NCI-H526 (cell line): Measurements from ENCODE around the gene SERPINH1.

ENCODE experiments used
- DNase-seq, 2 experiments: peaks; one replicate each; lab custom pipeline; 2025; lab: John Stamatoyannopoulos, UW

The SERPINH1 gene

DNA sequence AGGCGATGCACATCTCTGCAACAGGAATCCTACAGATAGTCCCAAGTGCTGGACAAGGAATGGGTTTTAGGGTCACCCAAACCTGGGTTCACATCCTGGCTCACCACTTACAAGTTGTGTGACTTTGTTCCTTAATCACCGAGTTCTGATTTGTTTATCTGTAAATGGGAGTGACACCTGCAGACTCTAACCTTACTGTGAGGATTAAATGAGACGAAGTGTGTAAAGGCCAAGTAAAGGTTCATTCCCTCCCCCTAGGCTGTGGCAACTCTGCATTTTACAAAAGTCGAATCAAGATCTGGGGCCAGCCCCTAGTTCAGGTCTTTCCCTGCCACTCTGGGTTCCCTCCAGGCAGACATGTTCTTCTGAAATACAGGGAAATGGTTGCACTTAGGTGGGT lies 34.9 kb downstream of the SERPINH1 start:
- DNase-seq, result no peak

DNA sequence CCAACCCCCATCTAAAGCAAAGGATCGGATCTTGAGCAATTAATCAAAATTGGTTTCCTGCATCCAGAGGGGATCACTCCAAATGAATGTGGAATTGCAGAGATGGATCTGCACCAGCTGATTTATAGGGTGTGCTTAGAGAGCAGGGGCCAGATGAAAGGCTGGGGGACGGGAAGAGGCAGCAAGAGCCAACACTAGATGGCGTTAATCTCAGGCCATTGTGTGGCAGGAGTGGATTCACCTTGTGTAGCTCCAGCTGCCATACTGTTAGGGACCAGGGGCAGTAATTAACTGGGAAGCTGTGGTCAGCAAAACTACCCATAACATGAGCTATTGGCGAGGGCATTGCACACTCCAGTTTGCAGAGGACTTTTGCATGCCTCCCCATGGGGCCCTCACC lies 35.6 kb downstream of the SERPINH1 start:
- DNase-seq, result peak; percentile 30 to 73

DNA sequence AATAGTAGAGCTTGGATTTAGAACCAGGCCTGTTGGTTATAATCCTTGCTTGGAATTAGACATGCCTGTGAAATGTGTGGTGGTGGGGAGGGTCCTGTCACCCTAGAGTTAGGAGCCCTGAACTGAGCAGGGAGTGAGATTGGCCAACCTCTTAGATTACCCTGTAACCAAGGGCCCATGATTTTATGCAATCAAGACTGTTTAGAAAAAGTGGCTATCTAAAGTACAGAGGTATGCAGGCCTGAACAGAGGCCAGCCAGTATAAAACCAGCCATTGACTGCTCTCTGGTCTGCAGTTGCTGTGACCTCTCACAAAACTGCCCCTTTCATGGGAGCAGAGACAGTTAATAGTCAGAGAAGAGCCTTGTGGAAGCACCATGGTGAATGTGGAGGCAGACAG lies 36.2 kb downstream of the SERPINH1 start:
- DNase-seq, result no peak

DNA sequence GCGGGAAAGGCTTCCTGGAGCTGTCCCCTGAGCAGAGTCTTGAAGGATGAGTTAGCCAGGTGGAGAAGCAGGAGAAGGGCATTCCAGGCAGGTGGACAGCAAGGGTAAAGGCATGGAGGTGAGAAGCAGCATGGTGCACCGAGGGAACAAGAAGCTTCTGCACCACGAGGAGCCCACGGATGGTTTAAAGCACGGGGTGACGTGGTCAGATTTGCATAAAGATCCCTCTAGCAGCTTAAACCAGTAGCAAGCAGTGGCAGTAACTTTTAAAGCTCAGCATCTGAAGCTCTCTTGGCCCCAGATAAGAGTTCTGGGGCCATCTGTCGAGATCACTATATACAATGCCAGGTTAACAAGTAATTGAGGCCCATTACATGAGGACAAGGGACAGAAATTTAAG lies 36.8 kb downstream of the SERPINH1 start:
- DNase-seq, result no peak

DNA sequence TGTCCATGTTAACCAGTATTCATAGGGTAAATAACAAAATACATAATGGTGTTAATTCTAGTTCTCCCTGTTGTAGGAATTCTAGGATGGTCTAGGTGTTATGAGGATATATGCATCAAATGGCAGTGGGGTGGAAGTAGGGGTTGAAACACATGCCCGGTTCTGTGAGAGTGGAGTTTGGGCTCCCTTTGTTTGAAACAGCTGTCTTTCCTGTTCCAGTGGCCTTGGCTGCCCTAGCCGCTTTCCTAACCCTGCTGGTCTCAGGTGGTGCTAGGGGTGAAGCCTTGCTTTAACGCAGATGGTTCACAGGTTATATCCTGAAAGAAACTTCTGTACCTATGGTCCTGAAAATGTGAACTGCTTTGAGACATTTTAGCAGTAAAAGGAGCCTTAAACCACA lies 38.3 kb downstream of the SERPINH1 start:
- no peak for DNase-seq

DNA sequence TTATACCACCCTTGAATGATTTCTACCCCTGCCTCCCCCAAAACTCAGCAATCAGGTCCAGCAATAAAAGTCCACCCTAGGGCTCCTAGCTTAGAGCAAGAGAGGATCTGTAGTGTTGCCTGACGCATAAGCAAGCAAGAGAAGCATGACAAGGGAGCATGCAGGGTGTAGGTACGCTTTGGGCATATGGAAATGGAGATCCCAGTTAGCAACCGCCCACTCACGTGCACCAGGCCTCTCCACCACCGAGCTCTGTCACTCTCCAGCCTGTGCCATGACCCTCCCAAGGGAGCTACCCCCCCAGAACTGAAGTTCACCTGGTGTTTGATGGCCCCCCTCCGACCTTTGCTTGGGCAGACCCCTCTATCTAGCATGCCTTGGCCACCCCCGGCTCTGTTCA lies 39.4 kb downstream of the SERPINH1 start:
- no peak for DNase-seq

DNA sequence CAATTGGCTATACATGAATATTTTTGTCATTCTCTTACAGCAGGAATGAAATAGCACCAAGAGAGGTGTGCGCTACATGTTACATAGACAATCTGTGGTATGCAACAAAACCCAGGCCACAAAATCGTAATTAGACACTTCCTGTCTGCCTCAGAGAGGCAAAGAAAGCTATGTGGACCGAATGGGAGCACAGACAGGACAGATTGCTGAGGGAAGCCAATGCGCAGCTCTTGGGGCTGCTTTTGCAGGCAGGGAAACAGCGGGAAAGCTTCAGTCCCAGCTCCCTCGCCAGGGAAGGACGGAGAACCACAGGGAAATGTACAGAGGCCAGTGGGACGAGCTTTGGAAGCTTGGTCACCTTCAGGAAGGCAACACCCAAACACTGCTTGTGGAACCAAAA lies 40.9 kb downstream of the SERPINH1 start:
- no peak for DNase-seq

DNA sequence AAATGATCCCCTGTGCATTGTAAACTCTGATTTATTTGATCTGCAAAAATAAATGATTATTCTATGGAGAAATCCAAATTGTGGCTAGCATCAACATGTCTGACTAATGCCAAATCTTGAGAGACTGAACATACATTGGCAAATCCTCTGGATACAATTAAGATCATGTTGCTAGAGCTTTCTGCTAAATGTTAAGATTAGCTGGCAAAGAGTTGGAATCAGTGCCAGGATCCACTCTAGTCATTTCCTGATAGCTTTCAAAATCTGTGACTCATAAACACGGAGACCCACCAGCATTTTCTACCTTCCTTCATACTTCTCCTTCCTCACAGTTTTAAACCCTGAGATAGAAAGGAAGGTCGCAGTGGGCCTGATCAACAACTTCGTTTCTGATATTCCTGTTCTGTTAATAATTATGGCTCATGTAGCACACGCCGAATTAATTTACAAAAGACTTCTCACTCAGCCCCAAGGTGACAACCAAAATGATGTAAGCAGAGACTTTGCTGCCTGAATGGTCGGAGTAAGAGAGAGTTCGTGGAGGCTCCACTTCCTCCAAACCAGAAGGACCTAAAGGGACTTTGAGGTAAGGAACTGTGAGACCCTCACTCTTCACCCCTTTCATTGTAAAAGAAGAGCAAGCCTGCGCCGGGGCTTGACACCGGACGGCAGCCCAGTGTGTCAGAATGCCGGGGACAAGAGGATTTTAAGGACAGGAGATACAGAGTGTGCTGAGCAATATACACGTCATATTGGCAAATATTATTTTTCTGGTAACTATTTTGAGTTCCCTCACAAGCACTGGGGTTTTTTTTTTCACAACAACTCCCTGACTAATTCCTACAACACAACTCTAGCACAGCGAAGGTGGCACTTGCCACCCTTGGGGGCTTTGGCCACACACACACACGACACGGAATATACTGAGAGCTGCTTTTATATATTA lies 42.0 kb downstream of the SERPINH1 start:
- DNase-seq, result no peak

DNA sequence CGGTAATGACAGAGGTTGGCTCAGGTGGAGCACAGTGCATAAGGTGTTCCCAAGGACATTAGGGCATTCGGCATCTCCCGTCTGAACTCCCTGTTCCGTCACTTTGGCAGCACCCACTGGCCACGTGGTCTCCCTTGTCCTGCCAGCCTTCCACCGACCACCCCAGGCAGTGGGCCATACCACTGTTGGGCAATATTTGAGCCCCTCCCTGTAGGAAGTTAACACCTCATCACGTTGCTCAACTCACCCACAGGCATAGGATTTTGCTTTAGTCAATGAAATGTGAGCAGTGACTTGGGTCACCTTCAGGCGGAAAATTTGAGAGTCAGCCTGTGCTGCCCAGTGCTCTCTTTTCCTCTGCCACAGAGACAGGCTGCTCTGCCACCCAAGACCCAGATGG lies 44.0 kb downstream of the SERPINH1 start:
- no peak for DNase-seq

DNA sequence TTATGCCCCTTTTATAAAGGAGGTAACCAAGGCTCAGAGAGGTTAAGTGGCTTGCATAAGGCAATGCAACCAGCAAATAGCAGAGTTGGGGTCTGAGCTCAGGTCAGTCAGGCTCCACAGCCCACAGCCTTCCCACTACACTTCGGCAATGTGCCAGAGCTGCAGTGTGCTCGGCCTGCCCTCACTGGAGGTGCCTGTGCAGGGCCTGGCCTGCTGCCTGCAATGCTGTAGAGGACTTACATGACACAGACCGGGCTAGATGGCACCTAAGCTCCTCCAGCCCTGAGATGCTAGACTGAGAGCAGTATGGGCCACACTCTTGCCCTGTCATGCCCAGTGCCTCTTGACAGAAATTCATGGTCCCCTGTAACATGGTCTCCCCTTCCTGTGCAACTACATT lies 49.8 kb downstream of the SERPINH1 start:
- DNase-seq, result no peak

DNA sequence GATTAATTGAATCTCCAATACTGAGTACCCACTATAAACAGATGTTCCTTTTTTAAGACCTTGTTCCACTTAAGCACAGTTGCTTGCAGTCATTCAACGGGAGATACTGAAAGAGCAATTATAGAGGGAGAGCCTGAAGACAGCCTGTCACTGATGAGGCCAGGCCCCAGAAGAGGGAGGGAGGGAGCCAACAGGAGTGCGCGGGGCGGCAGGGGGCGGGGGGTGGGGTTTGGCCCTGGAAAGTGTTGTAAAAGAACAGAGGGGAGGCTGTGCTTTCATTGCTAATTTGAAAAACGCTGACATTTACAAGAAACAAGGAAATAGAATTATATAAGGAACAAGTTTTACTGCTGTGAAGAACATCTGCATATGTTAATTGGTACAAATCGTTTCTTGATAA lies 53.7 kb downstream of the SERPINH1 start:
- DNase-seq, result no peak

DNA sequence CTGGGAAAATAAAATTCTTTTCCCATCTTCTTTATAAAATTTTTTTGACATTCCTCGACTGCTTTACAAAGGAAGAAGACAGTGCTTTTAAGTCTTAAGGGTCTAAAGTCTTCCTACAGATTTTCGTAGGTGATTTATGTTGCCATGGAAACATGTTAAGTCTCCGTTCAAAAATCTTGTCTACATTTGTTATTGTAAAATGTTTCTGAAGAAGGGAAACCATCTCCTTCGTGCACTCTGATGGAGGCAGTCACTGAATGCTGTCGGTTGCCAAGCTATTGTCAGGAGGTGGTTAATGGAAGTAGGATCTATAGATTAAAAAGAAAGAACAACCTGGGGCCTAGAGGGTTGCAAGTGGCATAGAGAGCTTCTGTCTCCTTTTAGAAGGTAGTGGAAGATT lies 54.2 kb downstream of the SERPINH1 start:
- DNase-seq, result no peak
